GM19193 (cell line): Measurements from ENCODE around the gene LDLRAD4.

Experiments
- POLR2A ChIP-seq: IDR thresholded peaks from 4 replicates; pipeline ENCODE4 v1.6.1; 2011; ENCODE audit not compliant: insufficient read depth, insufficient read length; ENCODE audit errors: extremely low read depth

Gene LDLRAD4

DNA sequence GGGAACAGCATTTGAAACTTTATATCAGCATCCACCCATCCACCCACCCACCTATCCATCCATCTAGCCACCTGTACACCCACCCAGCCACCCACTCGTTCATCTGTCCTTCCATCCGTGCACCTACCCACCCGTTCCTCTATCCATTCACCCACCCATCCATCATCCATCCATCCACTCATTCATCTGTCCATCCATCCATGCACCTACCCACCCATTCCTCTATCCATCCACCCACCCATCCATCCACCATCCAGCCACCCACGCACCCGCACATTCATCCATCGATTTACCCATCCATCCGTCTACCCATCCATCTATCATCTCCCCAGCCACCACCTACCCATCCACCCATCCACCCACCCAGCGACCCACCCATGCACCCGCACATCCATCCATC is 24.8 kb downstream of the LDLRAD4 start:
- TF ChIP-seq POLR2A = no peak

DNA sequence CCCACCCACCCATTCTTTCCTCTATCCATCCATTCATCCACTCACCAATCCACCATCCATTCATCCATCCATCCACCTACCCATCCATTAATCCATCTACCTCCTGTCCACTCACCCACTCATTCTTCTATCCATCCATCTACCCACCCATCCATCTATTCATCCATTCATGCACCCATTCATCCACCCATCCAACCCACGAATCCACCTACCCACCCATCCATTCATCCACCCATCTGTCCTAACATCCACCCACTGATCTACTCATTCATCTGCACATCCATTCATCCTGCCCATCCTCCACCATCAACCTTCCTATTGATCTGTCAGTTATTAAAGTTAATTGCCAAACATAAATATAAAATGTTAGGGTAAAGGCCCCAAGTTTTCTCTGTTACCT is 25.6 kb downstream of the LDLRAD4 start:
- TF ChIP-seq POLR2A = no peak

DNA sequence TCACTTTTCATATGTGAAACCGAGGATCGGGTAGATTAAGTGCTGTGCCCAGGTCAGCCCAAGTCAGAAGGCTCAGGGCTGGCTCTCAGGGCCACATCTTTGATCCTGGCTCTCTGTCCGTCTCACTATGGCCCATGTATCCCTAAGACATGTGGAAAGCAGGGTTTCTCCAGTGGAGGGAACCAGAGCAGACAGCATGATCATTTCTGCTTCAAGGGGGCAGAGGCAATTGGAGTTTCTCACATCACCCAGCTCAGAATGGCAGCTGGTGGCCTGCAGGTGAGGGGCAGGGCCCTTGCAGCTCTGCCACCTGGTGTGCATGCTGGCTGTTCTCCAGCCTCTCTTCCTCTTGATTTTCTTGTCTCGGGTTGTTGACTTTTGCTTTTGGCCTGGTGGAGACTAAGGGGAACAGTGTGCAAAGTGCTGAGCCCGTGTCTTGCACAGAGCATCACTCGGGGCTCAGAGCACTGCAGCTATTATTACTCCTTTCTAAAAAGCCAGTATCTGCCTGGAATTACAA is 27.0 kb downstream of the LDLRAD4 start:
- TF ChIP-seq POLR2A = no peak

DNA sequence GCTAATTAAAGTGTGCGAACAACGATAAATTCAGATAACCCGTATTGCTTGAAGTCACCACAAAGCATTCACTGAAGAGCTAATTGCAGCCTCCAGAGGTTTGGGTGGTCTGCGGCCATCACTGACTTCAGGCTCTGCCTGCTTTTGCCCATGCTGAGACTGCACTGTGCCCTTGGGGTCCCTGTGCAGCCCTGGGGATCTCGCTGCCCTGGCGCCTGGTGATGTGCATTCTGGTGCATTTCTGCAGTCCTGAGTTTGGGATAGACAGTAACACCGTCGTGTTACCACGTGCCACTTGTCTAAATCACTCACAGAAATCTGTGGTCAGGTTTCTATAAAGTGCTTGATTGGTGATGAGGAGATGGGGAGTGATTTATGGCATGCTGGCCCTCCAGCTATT is 27.6 kb downstream of the LDLRAD4 start:
- no peak for TF ChIP-seq POLR2A

DNA sequence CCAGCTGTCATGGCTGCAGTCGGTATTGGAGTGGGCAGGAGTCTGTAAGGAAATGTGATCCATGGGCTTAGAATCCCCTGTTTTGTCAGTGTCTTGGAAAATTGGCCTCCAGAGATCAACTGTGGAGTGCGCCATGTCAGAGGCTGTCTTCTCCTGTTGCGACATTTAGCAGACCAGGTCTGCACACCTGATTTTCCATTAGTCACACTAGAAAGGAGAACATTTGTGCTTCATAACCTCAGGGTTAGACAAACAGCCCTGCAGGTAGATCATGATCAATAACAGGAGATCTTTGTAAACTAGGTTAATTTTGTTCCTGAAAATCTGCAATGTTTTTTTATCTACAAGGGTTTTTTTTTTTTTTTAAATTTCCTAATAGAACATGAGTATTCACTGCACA is 28.0 kb downstream of the LDLRAD4 start:
- no peak for TF ChIP-seq POLR2A

DNA sequence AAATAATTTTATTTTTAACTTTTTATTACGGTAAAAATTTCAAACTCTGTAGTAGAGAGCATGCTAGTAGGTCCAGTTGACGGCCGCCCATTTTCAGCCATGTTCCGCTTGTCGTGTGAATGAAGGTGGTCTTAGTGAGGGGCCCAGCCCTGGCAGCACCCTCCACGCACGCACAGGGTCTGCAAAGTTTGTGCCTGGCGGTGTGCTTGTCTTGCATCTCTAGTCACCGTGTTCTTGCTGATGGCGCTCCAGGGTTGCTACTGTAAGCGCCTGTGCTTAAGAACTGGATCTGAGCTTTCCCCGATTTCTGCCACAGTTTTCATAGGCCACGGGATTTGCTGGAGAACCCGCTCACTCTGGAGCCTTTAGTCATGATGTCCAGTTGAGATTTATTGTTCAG is 28.9 kb downstream of the LDLRAD4 start:
- TF ChIP-seq POLR2A = no peak

DNA sequence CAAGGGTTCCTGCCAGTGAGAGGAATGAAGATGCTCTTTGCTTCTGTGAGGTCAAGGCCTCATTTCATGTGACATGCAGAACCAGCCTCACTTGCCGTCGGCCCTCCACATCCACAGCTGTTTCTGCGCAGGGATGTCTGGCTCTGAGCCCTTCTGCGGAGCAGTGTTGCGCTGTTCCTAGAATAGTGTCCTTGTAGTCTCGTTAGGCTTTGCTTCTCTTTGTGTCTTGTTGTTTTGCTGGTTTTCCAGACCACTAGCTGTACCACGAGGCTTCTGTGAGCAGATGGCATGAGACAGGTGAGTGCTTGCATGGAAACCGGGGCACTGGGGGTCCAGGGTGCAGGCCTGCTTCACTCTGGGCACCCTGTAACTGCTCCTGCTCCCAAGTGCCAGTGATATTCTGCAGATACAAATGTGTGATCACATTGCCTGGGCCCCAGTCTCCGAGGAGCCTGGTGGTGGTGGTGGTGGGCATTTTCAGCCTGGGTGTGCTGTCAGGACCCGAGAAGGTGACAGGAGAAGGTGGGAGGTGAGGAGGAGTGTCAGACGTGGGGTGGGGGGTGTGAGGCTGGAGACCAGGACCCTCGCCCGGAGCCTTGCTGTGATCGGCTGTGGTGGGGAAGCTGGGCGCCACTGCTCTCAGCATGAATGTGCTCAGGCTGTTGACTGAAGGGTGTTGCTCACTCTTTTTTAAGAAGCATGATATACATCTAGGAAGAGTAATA is 34.3 kb downstream of the LDLRAD4 start:
- TF ChIP-seq POLR2A = no peak

DNA sequence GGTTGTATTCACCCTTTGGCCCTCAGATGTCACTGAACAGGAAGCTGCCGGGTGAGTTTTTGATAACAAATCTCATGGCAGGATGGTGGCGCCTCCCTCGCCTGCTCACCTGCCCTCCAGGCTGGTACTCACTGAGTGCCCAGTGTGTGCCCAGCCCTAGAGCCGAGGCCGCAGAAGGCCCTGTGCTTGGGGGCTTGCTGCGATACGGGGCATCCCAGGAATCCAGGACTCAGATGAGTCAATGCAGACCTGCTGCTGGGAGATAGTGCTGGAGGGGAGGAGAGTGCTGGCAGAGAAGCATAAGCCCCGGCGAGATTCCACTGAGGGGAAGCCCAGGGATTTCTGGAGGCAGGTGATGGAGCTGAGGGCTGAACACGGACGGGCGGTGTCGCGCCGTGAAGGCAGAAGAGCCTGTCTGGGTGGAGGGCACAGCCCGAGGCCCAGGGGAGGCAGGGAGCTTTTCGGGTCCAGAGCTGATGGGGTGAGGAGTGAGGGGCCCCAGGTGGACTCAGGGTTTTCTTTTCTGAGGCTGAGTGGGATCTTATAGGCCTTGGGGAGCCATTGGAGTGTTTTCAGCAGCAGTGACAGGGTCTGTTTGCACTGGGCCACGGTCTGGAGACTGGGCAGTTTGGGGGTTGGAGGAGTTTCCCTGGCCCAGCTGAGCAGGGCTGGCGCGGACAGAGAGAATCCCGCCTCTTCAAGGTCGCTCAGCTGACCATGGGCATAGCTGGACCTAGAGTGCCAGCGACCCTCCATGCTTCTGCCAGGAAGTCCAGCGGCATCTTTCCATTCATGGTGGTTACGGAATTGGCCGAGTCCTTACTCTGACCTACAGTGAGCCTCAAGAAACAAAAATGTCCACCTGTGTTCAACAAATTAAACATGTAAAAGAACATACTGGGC is 35.5 kb downstream of the LDLRAD4 start:
- no peak for TF ChIP-seq POLR2A

DNA sequence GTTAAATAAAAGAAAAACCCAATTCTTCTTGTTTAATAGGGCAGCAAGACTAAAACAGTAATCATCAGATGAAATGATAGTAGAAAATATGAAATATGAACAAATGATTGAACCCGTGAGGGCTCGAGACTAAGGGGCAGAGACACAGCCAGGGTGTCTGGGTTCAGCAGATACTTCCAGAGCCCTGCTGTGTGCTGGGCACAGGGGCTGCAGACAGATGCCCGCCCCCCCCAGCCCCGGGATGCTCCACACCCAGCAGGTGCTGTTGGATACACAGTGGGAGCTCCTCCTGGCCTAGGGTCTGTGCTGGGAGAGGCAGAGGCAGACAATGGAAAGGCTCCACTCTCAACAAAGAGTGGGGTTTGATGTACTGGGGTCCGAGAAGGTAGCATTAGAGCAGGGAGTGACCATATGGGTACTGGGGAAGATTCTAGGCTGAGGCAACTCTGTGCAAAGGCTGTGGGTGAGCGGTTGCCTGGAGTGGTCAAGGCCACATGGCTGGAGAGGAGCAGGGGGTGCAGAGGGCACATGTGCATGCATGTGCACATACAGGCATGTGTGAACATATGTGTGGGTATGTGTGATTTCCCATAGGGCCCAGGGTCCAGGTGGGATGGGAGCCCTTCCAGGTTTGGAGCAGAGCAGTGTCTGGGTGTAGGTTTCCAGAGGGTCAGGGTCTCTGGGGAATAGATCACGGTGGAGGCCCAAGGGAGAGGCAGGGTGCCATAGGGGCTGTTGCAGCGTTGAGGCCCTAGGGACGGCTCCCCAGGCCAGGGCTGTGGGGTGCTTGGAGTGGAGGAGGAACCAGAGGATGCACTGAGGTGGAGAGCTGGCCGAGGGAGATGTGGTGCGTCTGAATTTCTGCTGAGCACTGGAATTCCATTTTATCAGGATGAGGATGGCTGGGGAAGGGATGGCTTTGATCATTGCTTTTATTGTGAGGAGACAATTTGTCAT is 36.7 kb downstream of the LDLRAD4 start:
- no peak for TF ChIP-seq POLR2A

DNA sequence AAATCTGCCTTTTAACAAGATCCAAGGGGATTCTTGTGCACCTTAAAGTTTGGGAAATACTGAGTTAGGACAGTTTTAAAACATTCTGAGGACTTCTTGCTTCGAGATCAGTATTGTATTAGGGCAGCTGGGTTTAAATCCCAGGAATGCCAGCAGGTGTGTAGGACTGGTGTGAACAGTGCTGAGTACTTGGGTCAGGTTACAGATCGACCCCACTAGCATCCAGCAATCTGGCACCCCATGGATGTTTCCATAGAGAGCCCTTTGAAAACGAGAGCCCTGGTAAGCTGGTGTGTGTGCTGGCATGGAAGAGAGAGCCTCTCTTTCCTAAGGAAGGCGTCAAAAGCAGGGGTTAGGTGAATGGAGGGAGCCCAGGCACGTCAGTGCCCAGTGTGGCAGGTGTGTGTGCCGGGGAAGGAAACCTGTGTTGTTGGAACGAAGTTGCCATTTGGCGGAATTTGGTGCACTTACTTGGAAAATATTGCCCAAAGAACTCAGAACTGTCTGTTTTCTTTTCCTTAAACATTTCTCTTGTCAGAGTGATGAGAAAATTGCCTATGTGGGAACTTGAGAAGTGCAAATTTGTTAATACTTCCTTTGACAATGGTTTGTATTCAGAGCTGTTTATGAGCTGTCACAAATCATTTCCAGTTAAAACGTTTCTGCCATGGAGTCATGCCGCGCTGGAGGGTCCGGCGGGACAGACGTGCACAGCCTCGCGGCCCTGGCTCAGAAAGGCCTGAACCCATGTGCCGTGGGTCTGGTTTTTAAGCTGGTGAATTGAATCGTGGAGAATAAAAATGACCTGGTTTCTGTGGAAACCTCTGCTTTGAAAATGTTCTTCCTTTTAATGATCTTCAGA is 38.1 kb downstream of the LDLRAD4 start:
- TF ChIP-seq POLR2A = no peak

DNA sequence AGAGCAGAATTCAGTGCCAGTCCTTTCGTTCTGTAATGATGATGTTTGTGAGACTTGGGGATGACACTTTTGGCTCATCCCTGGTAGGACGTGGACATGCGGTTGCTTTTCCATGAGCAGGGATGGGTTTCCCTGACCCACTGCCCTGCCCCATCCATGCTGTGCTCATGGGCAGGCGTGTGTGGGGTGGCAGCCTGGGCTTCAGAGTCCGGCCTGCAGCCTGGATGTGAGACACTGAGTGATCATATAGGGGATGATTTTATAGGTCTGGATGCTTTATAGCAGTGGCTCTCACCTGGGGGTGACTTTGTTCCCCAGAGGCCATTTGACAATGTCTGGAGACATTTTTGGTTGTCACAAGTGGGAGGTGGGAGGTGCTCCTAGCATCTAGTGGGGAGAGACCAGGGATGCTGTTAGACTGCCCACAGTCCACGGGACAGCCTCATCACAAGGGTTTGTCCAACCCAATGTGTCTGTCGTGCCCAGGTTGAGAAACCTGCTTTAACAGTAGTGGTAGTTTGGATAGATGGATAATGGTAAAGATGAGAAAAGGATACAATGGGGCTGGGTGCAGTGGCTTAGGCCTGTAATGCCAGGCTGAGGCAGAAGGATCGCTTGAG is 38.9 kb downstream of the LDLRAD4 start:
- no peak for TF ChIP-seq POLR2A

DNA sequence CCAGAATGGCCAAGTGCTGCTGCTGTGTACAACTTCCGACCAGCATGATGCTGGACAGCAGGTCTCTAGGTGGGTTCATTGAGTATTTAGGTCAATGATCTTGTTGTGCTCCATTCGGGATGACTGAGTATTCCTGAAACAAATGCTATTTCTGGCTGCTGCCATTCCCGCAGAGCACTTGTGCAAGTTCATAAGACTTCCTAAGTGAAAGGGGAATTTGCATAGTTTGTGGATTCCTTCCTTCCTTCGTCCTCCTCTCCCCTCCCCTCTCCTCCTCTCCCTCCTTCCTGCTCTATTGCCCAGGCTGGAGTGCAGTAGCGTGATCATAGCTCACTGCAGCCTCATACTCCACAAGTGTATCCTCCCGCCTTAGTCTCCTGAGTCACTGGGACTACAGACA is 40.4 kb downstream of the LDLRAD4 start:
- no peak for TF ChIP-seq POLR2A

DNA sequence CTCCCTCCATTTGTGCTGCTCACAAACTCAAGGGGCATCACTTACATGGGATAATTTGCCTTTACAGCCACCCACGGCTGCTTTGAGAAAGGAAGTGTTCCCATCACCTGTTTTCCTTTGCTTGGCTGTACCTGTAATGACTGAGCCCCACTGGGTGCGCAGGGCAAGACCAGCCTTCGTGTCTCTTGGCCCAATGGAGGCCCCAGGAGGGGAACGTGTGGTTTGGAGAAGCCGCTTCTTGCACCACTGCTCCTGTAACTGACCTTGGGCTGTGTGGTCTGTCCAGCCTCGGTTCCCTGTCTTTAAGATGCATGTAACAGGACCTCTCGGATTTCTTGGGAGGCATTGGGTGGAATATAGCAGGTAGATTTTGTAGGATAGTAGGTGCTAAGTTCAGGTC is 41.1 kb downstream of the LDLRAD4 start:
- no peak for TF ChIP-seq POLR2A
